Esophagus squamous epithelium (tissue), 4 donors: ENCODE measurements around the gene COTL1.

Experiments
- CTCF ChIP-seq, 6 experiments: fragments of 450-650 bp in 4 of 6; fragments of 200-600 bp in 2 of 6; sonication (generic) in 2 of 6; IDR thresholded peaks; one replicate each; pipeline ENCODE4 v1.5.1; 2016 to 2019; ENCODE audit warnings: antibody characterized with exemption in 6 of 6, mild to moderate bottlenecking in 4 of 6, moderate library complexity in 4 of 6
- POLR2A ChIP-seq, 4 donors: fragments of 450-650 bp; IDR thresholded peaks; one replicate each; pipeline ENCODE4 v1.6.1; 2017; ENCODE audit warnings: antibody characterized with exemption in 4 of 4, mild to moderate bottlenecking in 4 of 4, moderate library complexity in 3 of 4

DNA sequence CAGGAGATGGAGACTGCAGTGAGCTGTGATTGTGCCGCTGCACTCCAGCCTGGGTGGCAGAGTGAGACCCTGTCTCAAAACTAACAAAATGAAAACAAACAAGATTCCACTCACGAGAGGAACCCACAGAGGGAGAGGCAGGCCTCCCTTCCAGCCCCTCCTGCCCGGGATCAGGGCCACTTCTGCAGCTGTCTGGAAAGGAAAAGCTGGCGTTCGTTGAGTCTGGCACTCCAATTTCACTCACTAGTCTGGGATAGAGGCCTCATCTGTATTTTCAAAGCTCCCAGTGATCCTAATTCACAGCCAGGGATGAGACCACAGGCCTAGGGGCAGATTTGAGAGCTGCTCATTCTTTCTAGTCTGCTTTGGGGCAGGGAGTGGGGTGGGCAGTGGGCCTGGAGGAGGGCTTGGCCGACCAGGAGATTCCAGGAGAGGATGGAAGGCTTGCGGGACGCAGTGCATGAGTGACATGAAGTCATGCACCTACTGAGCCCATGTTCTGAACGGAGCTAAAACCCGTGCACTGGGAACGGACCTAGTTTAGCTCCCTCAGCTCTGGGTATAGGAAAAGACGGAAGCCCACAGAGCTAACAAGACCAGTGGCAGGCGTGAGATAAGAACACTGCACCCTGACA is 54.0 kb downstream of the COTL1 start:
- TF ChIP-seq CTCF (IDR thresholded peaks at IDR 0.05) (no peak), POLR2A (IDR thresholded peaks at IDR 0.05) (no peak)
